K562 (cell line): ENCODE measurements around the gene TSGA10IP. TPM values are rescaled to one million over a fixed set of nuclear protein-coding genes. Genes with fewer than 3 reads are reported as not detected.

ENCODE experiments used
- MEF2D ChIP-seq: conservative IDR thresholded peaks from 2 replicates; pipeline ENCODE4 v1.6.1; 2016; ENCODE audit warnings: low read depth, missing genetic modification characterization, missing compliant biosample characterization
- NUFIP1 ChIP-seq: fragments of 450-650 bp; IDR thresholded peaks from 2 replicates; pipeline ENCODE4 v1.6.1; 2018; ENCODE audit not compliant: partially characterized antibody
- POLR3G ChIP-seq: IDR thresholded peaks from 2 replicates; pipeline ENCODE4 v1.6.1; 2011; ENCODE audit not compliant: insufficient read length, insufficient replicate concordance; ENCODE audit errors: extremely low read depth
- RBBP5 ChIP-seq: fragments of 200-600 bp; sonication (generic); IDR thresholded peaks from 2 replicates; pipeline ENCODE4 v1.6.1; 2012; ENCODE audit warnings: borderline replicate concordance, mild to moderate bottlenecking, low read length, control low read depth, inconsistent platforms; ENCODE audit not compliant: insufficient read depth, poor library complexity, severe bottlenecking
- RNF2 ChIP-seq: sonication (generic); IDR thresholded peaks from 2 replicates; pipeline ENCODE4 v1.6.1; 2016
- SMARCC2 ChIP-seq: fragments of 450-650 bp; IDR thresholded peaks from 2 replicates; pipeline ENCODE4 v1.6.1; 2017; ENCODE audit warnings: antibody characterized with exemption, moderate library complexity, mild to moderate bottlenecking, low read depth
- SRSF7 ChIP-seq: fragments of 200-400 bp; formaldehyde crosslinking; optimal IDR thresholded peaks from 2 replicates; pipeline ENCODE3; 2017; ENCODE audit warnings: mild to moderate bottlenecking, low read depth, low read length
- TCFL5 ChIP-seq: fragments of 250-450 bp; sonication (Bioruptor Pico); conservative IDR thresholded peaks from 2 replicates; pipeline ENCODE4 v1.6.1; 2021; ENCODE audit warnings: mild to moderate bottlenecking, moderate library complexity, matching md5 sums
- TGIF2 ChIP-seq: sonication (generic); formaldehyde crosslinking; IDR thresholded peaks from 2 replicates; pipeline ENCODE4 v1.8.1; 2022; ENCODE audit warnings: mild to moderate bottlenecking, missing genetic modification reagents, moderate library complexity
- XRCC5 ChIP-seq: fragments of 200-400 bp; formaldehyde crosslinking; IDR thresholded peaks from 2 replicates; pipeline ENCODE4 v1.6.1; 2017; ENCODE audit warnings: low read depth, mild to moderate bottlenecking, low read length
- ZNF174 ChIP-seq: fragments of 250-450 bp; sonication (Bioruptor Pico); IDR thresholded peaks from 2 replicates; pipeline ENCODE4 v1.4.0; 2020; ENCODE audit warnings: mild to moderate bottlenecking
- ZNF184 ChIP-seq: sonication (generic); formaldehyde crosslinking; IDR thresholded peaks from 2 replicates; pipeline ENCODE4 v1.5.0; 2020; ENCODE audit warnings: missing genetic modification reagents
- ZNF324 ChIP-seq: fragments of 250-450 bp; sonication (Bioruptor Pico); IDR thresholded peaks from 2 replicates; pipeline ENCODE4 v1.4.0; 2020; ENCODE audit warnings: mild to moderate bottlenecking
- ZNF41 ChIP-seq: fragments of 250-450 bp; sonication (Bioruptor Pico); conservative IDR thresholded peaks from 2 replicates; pipeline ENCODE4 v1.4.0; 2020; ENCODE audit warnings: mild to moderate bottlenecking
- polyA plus RNA-seq, 8 experiments: library from polyadenylated mRNA; depleted of rRNA in 4 of 8; stranded (reverse) in 5 of 8; unstranded in 3 of 8; fragments of >200 nt; fragmentation: Nextera tagmentation in 2 of 8; fragmentation: Illumina TruSeq in 1 of 8; extraction: Ambion mirVana in 2 of 8; extraction: Trizol in 1 of 8; gene quantifications; 2 replicates each; pipeline versions ENCODE4 v1.2.1 to v1.2.3, GENCODE V29; 2011 to 2014; ENCODE audit warnings: inconsistent platforms in 1 of 8, missing spikeins in 1 of 8
- total RNA-seq, 7 experiments: library from RNA; depleted of rRNA in 6 of 7; stranded (reverse); fragments of >200 nt in 6 of 7; fragmentation: Illumina TruSeq in 2 of 7; extraction: Trizol in 2 of 7; gene quantifications; 2 replicates each; pipeline versions ENCODE4 v1.2.1 to v1.2.3, GENCODE V29; 2011 to 2021; ENCODE audit warnings: low replicate concordance in 1 of 7
- TF ChIP-seq, protein P1 (sequence below): sonication (generic); formaldehyde crosslinking; IDR thresholded peaks from 2 replicates; pipeline ENCODE4 v1.8.1; 2023; ENCODE audit warnings: mild to moderate bottlenecking, missing genetic modification reagents
- TF ChIP-seq, protein P2 (sequence below): fragments of 250-450 bp; sonication (Bioruptor Pico); IDR thresholded peaks from 2 replicates; pipeline ENCODE4 v1.4.0; 2020
- TF ChIP-seq, protein P3 (sequence below): fragments of 200-800 bp; sonication (Bioruptor generic); IDR thresholded peaks from 2 replicates; pipeline ENCODE4 v1.6.1; 2017; ENCODE audit warnings: missing genetic modification characterization, missing compliant biosample characterization
- TF ChIP-seq, protein P4 (sequence below): fragments of 150-350 bp; conservative IDR thresholded peaks from 2 replicates; pipeline ENCODE4 v1.6.1; 2014; ENCODE audit warnings: low read length

Gene TSGA10IP
- total and polyA plus RNA-seq, 9 of the 15 experiments (the other 6 are each of a cell fraction or from before 2014, with no cell fraction given): not detected

DNA sequence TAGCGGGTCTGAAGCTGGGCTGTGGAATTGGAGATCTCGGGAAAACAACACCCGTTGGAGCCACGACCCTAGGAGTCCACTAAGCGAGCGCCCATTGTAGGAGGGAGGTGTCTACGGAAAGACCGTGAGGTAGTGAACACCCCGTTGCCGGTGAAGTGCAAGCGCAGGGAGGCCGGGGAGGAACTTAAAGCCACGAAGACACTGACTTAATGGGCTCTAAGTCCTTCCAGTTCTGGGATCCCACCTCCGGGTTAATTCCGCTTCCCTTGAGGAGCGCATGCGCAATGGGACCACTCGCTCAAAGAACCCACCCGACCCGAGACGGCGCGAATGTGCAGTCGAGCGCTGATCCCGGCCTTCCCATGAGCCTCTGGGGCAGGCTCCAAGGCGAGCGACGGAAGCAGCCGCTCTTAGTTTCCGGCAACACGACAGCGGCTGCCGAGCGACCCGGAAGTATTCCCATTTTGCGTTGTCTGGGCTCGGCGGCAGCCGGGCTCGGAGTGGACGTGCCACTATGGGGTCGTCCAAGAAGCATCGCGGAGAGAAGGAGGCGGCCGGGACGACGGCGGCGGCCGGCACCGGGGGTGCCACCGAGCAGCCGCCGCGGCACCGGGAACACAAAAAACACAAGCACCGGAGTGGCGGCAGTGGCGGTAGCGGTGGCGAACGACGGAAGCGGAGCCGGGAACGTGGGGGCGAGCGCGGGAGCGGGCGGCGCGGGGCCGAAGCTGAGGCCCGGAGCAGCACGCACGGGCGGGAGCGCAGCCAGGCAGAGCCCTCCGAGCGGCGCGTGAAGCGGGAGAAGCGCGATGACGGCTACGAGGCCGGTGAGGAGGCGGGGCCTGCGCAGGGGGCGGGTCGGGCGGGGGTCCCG is 16.2 kb downstream of the TSGA10IP start, which contains the start of gene SART1 (continued):
- TF ChIP-seq ZNF174 (CRISPR knock-in tag) (no peak), SRSF7 (no peak), XRCC5 (no peak; the same call in 1 of the 2 replicates), ZNF324 (CRISPR knock-in tag) (no peak), RBBP5 (peak; percentile 99), ZNF41 (CRISPR knock-in tag) (no peak), TGIF2 (CRISPR knock-in tag) (peak; percentile 83), MEF2D (no peak), ZNF184 (CRISPR knock-in tag) (no peak), POLR3G (no peak), SMARCC2 (peak; percentile 35; the same call in 1 of the 2 replicates), RNF2 (peak; percentile 50; the same call in 1 of the 2 replicates), NUFIP1 (no peak), TCFL5 (CRISPR knock-in tag) (no peak)
- TF ChIP-seq, protein P1, sequence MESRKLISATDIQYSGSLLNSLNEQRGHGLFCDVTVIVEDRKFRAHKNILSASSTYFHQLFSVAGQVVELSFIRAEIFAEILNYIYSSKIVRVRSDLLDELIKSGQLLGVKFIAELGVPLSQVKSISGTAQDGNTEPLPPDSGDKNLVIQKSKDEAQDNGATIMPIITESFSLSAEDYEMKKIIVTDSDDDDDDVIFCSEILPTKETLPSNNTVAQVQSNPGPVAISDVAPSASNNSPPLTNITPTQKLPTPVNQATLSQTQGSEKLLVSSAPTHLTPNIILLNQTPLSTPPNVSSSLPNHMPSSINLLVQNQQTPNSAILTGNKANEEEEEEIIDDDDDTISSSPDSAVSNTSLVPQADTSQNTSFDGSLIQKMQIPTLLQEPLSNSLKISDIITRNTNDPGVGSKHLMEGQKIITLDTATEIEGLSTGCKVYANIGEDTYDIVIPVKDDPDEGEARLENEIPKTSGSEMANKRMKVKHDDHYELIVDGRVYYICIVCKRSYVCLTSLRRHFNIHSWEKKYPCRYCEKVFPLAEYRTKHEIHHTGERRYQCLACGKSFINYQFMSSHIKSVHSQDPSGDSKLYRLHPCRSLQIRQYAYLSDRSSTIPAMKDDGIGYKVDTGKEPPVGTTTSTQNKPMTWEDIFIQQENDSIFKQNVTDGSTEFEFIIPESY (CRISPR knock-in tag): no peak
- TF ChIP-seq, protein P2, sequence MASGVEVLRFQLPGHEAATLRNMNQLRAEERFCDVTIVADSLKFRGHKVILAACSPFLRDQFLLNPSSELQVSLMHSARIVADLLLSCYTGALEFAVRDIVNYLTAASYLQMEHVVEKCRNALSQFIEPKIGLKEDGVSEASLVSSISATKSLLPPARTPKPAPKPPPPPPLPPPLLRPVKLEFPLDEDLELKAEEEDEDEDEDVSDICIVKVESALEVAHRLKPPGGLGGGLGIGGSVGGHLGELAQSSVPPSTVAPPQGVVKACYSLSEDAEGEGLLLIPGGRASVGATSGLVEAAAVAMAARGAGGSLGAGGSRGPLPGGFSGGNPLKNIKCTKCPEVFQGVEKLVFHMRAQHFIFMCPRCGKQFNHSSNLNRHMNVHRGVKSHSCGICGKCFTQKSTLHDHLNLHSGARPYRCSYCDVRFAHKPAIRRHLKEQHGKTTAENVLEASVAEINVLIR (CRISPR knock-in tag): peak; percentile 30; the same call in 1 of the 2 replicates
- TF ChIP-seq, protein P3, sequence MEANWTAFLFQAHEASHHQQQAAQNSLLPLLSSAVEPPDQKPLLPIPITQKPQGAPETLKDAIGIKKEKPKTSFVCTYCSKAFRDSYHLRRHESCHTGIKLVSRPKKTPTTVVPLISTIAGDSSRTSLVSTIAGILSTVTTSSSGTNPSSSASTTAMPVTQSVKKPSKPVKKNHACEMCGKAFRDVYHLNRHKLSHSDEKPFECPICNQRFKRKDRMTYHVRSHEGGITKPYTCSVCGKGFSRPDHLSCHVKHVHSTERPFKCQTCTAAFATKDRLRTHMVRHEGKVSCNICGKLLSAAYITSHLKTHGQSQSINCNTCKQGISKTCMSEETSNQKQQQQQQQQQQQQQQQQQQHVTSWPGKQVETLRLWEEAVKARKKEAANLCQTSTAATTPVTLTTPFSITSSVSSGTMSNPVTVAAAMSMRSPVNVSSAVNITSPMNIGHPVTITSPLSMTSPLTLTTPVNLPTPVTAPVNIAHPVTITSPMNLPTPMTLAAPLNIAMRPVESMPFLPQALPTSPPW (CRISPR knock-in tag): peak; percentile 35; the same call in 1 of the 2 replicates
- TF ChIP-seq, protein P4, sequence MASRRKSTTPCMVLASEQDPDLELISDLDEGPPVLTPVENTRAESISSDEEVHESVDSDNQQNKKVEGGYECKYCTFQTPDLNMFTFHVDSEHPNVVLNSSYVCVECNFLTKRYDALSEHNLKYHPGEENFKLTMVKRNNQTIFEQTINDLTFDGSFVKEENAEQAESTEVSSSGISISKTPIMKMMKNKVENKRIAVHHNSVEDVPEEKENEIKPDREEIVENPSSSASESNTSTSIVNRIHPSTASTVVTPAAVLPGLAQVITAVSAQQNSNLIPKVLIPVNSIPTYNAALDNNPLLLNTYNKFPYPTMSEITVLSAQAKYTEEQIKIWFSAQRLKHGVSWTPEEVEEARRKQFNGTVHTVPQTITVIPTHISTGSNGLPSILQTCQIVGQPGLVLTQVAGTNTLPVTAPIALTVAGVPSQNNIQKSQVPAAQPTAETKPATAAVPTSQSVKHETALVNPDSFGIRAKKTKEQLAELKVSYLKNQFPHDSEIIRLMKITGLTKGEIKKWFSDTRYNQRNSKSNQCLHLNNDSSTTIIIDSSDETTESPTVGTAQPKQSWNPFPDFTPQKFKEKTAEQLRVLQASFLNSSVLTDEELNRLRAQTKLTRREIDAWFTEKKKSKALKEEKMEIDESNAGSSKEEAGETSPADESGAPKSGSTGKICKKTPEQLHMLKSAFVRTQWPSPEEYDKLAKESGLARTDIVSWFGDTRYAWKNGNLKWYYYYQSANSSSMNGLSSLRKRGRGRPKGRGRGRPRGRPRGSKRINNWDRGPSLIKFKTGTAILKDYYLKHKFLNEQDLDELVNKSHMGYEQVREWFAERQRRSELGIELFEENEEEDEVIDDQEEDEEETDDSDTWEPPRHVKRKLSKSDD: no peak
